ENCODE results near the gene ORM2.

Gene ORM2

DNA sequence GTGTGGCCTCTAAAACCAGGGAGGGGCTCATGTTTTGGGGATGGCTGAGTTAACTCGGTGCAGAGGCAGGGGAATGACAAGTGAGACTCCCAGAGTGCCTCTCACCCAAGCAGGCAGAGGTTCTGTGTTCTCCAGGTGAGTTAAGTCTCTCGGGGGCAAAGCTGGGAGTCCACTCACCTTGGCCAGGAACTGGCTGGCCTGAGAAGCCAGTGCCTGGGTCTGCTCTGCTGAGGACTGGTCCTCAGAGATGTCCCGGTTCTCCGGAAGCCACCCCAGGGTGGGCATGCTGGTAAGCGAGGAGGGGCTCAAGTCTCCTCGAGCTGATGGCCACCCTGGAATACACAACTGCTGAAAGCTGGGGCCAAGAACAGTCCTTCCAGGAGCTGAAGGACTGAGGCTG lies 37.7 kb downstream of the ORM2 start:
- no peak for DNase-seq (ENCODE audit: low read depth)
- TF ChIP-seq, protein P1, sequence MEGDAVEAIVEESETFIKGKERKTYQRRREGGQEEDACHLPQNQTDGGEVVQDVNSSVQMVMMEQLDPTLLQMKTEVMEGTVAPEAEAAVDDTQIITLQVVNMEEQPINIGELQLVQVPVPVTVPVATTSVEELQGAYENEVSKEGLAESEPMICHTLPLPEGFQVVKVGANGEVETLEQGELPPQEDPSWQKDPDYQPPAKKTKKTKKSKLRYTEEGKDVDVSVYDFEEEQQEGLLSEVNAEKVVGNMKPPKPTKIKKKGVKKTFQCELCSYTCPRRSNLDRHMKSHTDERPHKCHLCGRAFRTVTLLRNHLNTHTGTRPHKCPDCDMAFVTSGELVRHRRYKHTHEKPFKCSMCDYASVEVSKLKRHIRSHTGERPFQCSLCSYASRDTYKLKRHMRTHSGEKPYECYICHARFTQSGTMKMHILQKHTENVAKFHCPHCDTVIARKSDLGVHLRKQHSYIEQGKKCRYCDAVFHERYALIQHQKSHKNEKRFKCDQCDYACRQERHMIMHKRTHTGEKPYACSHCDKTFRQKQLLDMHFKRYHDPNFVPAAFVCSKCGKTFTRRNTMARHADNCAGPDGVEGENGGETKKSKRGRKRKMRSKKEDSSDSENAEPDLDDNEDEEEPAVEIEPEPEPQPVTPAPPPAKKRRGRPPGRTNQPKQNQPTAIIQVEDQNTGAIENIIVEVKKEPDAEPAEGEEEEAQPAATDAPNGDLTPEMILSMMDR (conservative IDR thresholded peaks at IDR 0.05; ENCODE audit: low read depth, low read length) = no peak
- H3K4me3 ChIP-seq (ENCODE audit: low read depth, low read length) = no peak overlapping the region

DNA sequence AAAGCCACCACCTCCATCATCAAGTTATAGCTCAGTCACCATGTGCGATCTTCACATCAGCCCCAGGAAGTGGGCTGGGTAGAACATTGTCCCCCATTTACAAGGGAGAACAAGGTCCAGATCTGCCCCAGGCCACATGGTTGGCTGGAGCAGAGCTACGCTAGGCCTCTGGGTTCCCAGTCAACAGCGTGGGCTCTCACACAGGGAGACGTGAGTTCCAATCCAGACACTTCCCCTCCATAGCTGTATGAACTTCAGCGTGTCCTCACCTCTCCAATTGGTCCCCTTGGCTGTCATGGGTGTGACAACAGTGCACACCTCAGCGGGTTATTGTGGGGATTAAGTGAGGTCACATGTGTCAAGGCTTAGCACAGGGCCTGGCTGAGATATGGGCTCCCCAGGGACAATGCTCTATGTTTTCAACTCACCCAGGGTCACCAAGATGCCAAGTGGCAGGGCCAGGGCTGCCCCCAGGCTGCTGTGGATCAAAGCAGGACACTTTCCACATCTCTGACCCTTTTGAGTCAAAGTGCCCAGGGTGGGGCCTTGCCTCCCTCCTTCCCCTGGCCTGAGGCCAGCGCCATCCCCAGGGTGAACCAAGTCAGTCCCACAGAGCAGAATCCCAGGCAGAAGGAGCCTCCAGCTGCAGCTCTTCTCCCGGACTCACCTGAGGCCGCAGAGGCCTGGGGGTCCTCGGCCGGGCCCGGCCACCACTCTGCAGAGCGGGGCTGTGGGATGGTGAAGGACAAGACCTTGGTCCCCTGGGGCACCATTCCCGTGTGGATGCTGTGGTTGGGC lies 38.3 kb downstream of the ORM2 start:
- TF ChIP-seq, protein P1 (conservative IDR thresholded peaks at IDR 0.05; ENCODE audit: low read depth, low read length) = no peak
- H3K4me3 ChIP-seq (ENCODE audit: low read depth, low read length) = no peak overlapping the region

DNA sequence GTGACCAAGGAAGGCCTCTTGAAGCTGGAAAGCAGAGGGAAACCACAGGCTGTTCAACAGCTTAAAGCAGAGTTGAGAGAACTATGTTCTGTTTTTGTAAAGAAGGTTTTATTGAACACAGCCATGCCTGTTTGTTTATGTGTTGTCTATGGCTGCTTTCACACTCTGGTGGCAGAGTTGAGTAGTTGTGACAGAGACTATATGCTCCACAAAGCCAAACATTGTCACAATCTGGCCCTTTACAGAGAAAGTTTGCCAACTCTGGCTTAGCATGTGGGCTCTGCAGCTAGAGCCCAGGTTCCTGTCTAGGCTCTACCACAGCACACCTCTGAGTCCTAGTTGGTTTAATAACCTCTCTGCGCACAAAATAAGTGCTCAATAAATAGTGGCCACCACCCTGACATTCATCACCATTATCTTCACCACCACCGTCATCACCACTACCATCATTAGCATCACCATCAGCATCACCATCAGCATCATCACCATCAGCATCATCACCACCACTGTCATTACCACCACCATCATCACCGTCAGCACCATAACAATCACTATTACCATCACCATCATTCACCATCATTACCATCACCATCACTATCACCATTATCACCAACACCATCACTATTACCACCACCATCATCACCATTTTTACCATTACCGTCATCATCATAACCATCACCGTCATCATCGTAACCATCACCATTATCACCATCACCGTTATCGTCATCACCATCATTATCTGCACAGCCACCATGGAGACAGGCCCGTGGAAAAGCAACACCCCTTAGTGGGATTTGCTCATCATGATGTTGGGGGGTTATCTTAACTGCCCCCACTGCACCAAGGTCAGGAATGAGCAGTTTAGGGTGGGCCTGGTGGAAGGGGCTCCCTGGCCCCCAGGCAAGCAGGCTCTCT lies 39.8 kb downstream of the ORM2 start:
- TF ChIP-seq, protein P1 (conservative IDR thresholded peaks at IDR 0.05; ENCODE audit: low read depth, low read length) = no peak
- no peak overlapping the region for H3K4me3 ChIP-seq (ENCODE audit: low read depth, low read length)
- no peak for DNase-seq (ENCODE audit: low read depth)

More for the DNA sequence above, 38.3 kb downstream of the ORM2 start:
- no peak for DNase-seq (ENCODE audit: low read depth)

DNA sequence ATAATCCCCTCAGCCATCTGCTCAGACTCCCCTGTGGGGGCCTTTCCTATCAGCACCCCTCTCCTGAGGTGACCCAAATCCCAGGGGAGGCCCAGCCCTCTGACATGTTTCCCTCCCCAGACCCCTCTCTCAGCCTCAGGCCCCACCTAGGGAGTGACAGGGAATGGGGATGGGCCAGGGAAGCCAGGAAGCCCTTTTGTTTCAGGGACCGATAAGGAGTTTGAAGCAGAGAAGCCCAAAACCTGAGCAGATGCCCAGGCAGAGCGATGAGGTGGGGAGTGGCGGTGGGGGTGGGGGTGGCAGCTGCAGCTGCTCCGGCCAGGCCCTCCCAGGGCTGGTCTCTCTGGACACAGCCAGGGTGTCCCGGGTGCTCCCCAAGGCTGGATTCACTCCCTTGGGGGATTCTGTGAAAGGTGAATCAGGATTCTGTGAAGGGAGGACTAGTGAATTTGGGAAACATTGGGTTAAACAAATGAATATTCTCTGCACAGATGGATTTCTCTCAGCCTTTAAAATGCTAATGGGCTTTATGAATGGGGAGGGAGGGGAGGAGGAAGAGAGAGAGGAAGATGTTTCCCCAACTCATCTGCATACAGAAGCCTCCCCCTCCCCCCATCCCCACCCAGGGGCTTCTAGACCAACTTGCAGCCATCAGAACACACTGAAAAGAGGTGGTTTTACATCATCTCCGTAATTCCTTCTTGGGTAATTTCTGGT lies 40.7 kb downstream of the ORM2 start:
- no peak overlapping the region for H3K4me3 ChIP-seq (ENCODE audit: low read depth, low read length)
- no peak for DNase-seq (ENCODE audit: low read depth)
- TF ChIP-seq, protein P1 (conservative IDR thresholded peaks at IDR 0.05; ENCODE audit: low read depth, low read length) = no peak

DNA sequence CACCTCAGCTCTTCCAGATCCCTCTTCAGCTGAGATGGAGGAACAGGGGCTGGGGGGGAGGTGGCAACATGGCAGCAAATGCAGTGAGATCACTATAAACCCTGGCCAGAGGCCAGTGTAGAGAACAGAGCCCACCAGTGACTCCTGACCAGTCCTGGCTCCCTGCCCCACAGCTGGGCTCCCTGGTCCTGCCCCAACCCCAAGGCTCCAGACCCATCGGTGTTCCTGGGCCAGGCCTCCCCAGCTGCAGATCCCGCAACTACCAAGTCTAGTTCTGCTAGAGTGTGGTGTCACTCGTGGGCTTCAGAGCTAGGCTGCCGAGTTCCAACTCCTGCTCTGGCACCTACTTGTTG lies 41.3 kb downstream of the ORM2 start:
- H3K4me3 ChIP-seq (ENCODE audit: low read depth, low read length) = no peak overlapping the region

DNA sequence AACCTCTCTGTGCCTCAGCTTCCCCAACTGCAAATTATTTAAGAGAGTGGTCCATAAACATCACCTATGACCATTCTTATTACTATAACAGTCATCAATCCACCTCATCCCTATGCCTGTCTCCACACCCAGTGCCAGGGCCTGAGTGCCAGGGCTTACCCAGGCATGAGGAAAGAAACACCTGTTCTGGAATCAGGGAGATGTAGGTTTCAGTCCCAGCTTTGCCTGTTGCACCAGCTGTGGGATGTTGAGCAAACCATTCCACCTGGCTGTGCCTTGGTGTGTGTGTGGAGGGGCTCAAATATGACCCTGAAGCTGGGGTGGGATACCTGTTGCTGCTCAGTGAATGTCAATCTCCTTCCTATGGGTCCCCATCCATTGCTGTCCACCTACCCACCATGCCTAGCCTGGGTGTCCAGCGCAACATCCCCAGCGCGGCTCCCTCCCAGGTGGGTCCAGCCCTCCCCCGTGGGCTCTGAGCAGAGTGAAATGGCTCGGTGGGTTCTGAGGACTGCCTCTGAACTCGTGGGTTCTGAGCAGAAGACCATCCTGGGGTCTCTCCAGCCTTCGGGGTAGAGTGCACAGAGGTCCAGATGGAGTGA lies 41.8 kb downstream of the ORM2 start:
- no peak for DNase-seq (ENCODE audit: low read depth)
- TF ChIP-seq, protein P1 (conservative IDR thresholded peaks at IDR 0.05; ENCODE audit: low read depth, low read length) = no peak
- no peak overlapping the region for H3K4me3 ChIP-seq (ENCODE audit: low read depth, low read length)

More for the DNA sequence above, 41.3 kb downstream of the ORM2 start:
- TF ChIP-seq, protein P1 (conservative IDR thresholded peaks at IDR 0.05; ENCODE audit: low read depth, low read length) = no peak
- no peak for DNase-seq (ENCODE audit: low read depth)

All from choroid plexus epithelial cell (primary cell).